D721Med (cell line): Measurements from ENCODE around the gene ANTXR2.

Source experiments
- DNase-seq: peaks from one replicate; pipeline ENCODE4 v3.0.0; 2011; ENCODE audit warnings: low spot score; ENCODE audit not compliant: insufficient read length
- FAIRE-seq: peaks from 2 replicates; lab custom pipeline; 2011; peaks lifted over from hg19 to GRCh38; lab: Jason Lieb, UNC
- TF ChIP-seq, protein P1 (sequence below): IDR thresholded peaks from 2 replicates; pipeline ENCODE4 v1.5.1; 2012; ENCODE audit warnings: mild to moderate bottlenecking, control low read depth; ENCODE audit not compliant: insufficient read depth; ENCODE audit errors: missing control alignments

ANTXR2 gene

DNA sequence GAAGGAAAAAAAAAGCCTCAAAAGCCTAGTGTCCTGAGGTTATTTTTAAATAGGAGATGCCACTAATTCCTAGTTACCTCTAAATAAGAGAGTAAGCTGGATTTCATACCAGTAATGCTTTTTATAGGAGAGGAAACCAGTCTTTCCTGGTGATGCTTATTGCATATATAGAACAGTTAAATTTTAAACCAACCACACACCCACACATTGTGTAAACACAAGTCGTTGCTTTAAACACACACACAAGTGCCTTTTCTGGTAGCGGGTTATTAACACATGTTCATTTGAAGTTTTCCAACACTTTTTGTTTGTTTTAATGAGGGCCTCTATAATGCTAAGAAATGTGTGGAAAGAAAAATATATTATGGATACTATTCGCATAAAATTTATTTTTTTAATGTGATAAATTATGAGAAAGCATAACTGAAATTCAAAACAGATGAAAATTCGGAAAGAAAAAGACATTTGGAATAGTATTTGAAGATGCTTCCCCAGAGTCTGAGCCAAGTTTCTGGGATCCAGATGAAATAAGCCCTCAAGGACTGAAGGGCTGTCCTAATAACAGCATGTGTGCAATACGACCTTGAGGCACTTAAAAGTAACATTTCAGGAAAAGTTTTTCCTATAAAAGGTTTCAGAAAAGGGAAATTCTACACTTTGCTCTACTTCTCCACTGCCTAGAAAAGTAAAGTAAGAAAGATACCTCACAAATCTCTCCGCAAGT, 2.0 kb downstream of the ANTXR2 start:
- TF ChIP-seq, protein P1, sequence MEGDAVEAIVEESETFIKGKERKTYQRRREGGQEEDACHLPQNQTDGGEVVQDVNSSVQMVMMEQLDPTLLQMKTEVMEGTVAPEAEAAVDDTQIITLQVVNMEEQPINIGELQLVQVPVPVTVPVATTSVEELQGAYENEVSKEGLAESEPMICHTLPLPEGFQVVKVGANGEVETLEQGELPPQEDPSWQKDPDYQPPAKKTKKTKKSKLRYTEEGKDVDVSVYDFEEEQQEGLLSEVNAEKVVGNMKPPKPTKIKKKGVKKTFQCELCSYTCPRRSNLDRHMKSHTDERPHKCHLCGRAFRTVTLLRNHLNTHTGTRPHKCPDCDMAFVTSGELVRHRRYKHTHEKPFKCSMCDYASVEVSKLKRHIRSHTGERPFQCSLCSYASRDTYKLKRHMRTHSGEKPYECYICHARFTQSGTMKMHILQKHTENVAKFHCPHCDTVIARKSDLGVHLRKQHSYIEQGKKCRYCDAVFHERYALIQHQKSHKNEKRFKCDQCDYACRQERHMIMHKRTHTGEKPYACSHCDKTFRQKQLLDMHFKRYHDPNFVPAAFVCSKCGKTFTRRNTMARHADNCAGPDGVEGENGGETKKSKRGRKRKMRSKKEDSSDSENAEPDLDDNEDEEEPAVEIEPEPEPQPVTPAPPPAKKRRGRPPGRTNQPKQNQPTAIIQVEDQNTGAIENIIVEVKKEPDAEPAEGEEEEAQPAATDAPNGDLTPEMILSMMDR, result no peak
- DNase-seq (no peak), FAIRE-seq (no peak)

GRCh38 chr4:80069837-80070731, 2.9 kb downstream of the ANTXR2 start:
- DNase-seq (no peak), FAIRE-seq (no peak)
- TF ChIP-seq, protein P1, result no peak

DNA sequence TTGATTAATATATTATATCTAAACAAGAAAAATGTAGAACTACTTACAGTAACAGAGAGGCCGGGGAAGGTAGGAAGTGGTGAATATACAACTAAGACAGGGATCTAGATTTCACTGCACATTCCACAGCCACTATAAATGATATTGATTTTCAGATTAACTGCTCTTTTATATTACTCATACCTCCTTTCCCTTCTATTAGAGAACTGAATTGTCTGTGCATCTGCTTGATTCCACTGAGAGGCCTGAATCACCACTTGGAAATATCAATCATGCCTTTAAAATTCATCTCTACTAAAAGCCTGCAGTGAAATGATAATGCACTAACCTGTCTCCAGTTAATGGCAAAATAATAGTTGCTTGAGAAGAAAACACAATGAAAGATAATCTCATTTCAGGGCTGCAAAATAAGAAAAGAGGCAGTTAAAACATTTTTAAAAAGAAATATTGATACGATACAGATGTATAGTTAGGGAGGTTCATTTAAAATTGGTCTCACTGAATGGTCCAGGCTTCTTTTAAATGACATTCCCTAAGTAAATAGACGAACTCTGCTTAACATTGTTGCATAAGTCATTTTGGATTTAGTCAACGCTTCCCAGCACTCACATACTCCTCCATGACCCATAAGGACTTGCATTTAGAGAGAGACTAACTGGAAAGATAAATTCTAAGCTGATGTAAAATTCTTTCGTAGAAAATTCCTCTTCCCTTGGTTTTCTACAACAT, 3.8 kb downstream of the ANTXR2 start:
- TF ChIP-seq, protein P1, result no peak
- DNase-seq, result no peak
- FAIRE-seq, result no peak

- FAIRE-seq, result no peak
Observed at GRCh38 chr4:80065601-80066000, 7.4 kb downstream of the ANTXR2 start.

DNA sequence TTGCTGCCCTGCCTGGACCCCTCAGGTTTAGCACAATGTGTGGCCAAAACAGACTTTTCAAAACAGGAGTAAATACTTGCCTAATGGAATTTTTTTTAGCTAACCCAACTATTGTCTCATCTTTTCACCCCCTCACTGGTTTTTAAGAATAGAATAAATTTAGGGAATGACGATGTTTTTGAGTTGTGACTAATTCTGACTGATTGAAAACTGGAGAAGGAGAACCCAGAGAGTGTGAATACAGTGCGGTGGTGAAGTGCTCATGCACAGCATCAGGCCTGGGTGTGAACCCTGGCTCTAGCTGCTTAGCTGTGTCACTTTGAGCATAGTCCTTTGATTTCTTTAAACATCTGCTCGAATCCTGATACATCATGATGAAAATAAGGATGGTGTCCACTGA, 10.5 kb downstream of the ANTXR2 start:
- DNase-seq (no peak), FAIRE-seq (no peak)
- TF ChIP-seq, protein P1, result no peak

More at GRCh38 chr4:80065601-80066000, 7.4 kb downstream of the ANTXR2 start:
- TF ChIP-seq, protein P1, result no peak
- no peak for DNase-seq

DNA sequence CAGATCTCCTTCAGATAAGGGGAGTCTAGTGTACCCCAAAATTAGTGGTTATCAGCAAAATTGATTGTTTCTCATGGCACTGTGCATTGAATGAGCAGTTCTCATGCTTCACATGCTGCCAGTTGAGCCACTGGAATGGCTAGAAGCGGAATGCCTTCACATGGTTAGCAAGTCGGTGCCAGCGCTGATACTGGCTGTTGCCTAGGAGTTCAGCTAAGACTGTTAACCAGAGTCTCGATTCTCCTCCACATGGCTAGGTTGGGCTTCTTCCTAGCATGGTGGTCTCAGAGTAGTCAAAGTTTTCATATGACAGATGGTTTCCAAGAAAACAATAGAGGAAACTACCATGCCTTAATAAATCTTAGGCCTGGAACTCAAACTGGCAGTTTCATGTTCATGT, 12.2 kb downstream of the ANTXR2 start:
- FAIRE-seq (no peak), DNase-seq (no peak)
- TF ChIP-seq, protein P1, result no peak
